NB4 (cell line): ENCODE measurements around the gene MACC1.

Experiments used
- DNase-seq: peaks from one replicate; pipeline ENCODE4 v3.0.0; 2010; ENCODE audit warnings: low read depth
- H3K4me3 ChIP-seq: one replicate; pipeline ENCODE4 v1.5.1; 2011; ENCODE audit warnings: mild to moderate bottlenecking, low read depth, low read length, moderate library complexity
- CTCF ChIP-seq: IDR thresholded peaks from one replicate; pipeline ENCODE4 v1.5.1; 2012; ENCODE audit warnings: low read depth, low read length
- MAX ChIP-seq: IDR thresholded peaks from 2 replicates; pipeline ENCODE4 v1.6.1; 2011; ENCODE audit warnings: low read depth, low read length
- MYC ChIP-seq: IDR thresholded peaks from 2 replicates; pipeline ENCODE4 v1.6.1; 2011; ENCODE audit warnings: low read depth, low read length
- POLR2A ChIP-seq: IDR thresholded peaks from 2 replicates; pipeline ENCODE4 v1.6.1; 2011; ENCODE audit warnings: mild to moderate bottlenecking; ENCODE audit not compliant: insufficient read length; ENCODE audit errors: extremely low read depth

Gene MACC1

GRCh38 chr7:20104696-20105095 is 112.5 kb downstream of the MACC1 start:
- DNase-seq, result no peak
- H3K4me3 ChIP-seq, result no peak overlapping the region
- TF ChIP-seq CTCF (no peak), POLR2A (no peak), MYC (no peak), MAX (no peak)

GRCh38 chr7:20102982-20103381 is 114.2 kb downstream of the MACC1 start:
- TF ChIP-seq MYC (no peak), POLR2A (no peak), CTCF (no peak), MAX (no peak)
- no peak for DNase-seq
- no peak overlapping the region for H3K4me3 ChIP-seq

GRCh38 chr7:20095862-20096261 is 121.3 kb downstream of the MACC1 start:
- H3K4me3 ChIP-seq, result no peak overlapping the region
- TF ChIP-seq CTCF, result no peak
- no peak for TF ChIP-seq MAX
- TF ChIP-seq MYC, result no peak
- TF ChIP-seq POLR2A, result no peak
- DNase-seq, result no peak

- TF ChIP-seq POLR2A, result no peak
- no peak for TF ChIP-seq CTCF
- TF ChIP-seq MAX, result no peak
- TF ChIP-seq MYC, result no peak
- no peak overlapping the region for H3K4me3 ChIP-seq
- no peak for DNase-seq
Observed at GRCh38 chr7:20095436-20095835, 121.7 kb downstream of the MACC1 start.

- DNase-seq, result no peak
- H3K4me3 ChIP-seq, result no peak overlapping the region
- no peak for TF ChIP-seq MYC
- no peak for TF ChIP-seq MAX
- no peak for TF ChIP-seq CTCF
- no peak for TF ChIP-seq POLR2A
Observed at GRCh38 chr7:20089431-20089830, 127.8 kb downstream of the MACC1 start.

GRCh38 chr7:20085086-20085485 is 132.1 kb downstream of the MACC1 start:
- DNase-seq, result no peak
- TF ChIP-seq MAX (no peak), POLR2A (no peak), MYC (no peak), CTCF (no peak)
- no peak overlapping the region for H3K4me3 ChIP-seq
